Testis (tissue), 3 donors: ENCODE data around the gene GPR152. TPM values are rescaled to one million over a fixed set of nuclear protein-coding genes. Genes with fewer than 3 reads are reported as not detected.

Experiments
- DNase-seq: peaks from one replicate; pipeline ENCODE4 v3.0.0-alpha.2; 2019
- H3K27ac ChIP-seq, 2 donors: fragments of 200-600 bp; sonication (generic); one replicate each; pipeline ENCODE4 v1.5.1; 2019
- H3K27me3 ChIP-seq: fragments of 200-600 bp; sonication (generic); one replicate; pipeline ENCODE4 v1.5.1; 2019
- H3K36me3 ChIP-seq: fragments of 200-600 bp; sonication (generic); one replicate; pipeline ENCODE4 v1.5.1; 2017; ENCODE audit warnings: low read depth; ENCODE audit errors: missing control alignments
- H3K4me1 ChIP-seq: fragments of 200-600 bp; sonication (generic); one replicate; pipeline ENCODE4 v1.5.1; 2019
- H3K4me3 ChIP-seq, 2 donors: fragments of 200-600 bp; sonication (generic); one replicate each; pipeline ENCODE4 v1.5.1; 2017 to 2019
- H3K9me3 ChIP-seq: fragments of 200-600 bp; sonication (generic); one replicate; pipeline ENCODE4 v1.5.1; 2017
- POLR2A ChIP-seq: fragments of 450-650 bp; IDR thresholded peaks from one replicate; pipeline ENCODE4 v1.6.1; 2017; ENCODE audit warnings: antibody characterized with exemption, mild to moderate bottlenecking, moderate library complexity
- WGBS, 2 donors: methylation state at CpG; one replicate each; pipeline ENCODE4 v1.1.5; 2018; 5-methylcytosine and 5-hydroxymethylcytosine counted together
- intact Hi-C: fragments of 100-400 bp; cut with DNase I; formaldehyde crosslinking; loops from one replicate; pipeline ENCODE4 v1.15.1; 2023; ENCODE audit warnings: low total_unique reads
- polyA plus RNA-seq: library from polyadenylated mRNA; stranded (reverse); fragments of 350-450 nt; fragmentation: Illumina TruSeq; extraction: RNeasy Lipid Tissue Mini Kit (QIAGEN cat#74804); gene quantifications from one replicate; pipeline ENCODE4 v1.2.3, GENCODE V29; 2014; ENCODE audit warnings: low read depth, low replicate concordance; ENCODE audit not compliant: insufficient read depth
- total RNA-seq, 2 donors: library from RNA; depleted of rRNA; stranded (reverse); fragments of >200 nt; gene quantifications; one replicate each; pipeline ENCODE4 v1.2.3, GENCODE V29; 2016
- TF ChIP-seq, protein P1 (sequence below), 3 experiments: fragments of 450-650 bp in 2 of 3; fragments of 200-600 bp in 1 of 3; sonication (generic) in 1 of 3; IDR thresholded peaks; one replicate each; pipeline ENCODE4 v1.5.1; 2016 to 2019; ENCODE audit warnings: antibody characterized with exemption in 3 of 3, mild to moderate bottlenecking in 2 of 3, moderate library complexity in 1 of 3

The GPR152 gene
- total and polyA plus RNA-seq, 3 donors from 2014 or later, result not detected

DNA sequence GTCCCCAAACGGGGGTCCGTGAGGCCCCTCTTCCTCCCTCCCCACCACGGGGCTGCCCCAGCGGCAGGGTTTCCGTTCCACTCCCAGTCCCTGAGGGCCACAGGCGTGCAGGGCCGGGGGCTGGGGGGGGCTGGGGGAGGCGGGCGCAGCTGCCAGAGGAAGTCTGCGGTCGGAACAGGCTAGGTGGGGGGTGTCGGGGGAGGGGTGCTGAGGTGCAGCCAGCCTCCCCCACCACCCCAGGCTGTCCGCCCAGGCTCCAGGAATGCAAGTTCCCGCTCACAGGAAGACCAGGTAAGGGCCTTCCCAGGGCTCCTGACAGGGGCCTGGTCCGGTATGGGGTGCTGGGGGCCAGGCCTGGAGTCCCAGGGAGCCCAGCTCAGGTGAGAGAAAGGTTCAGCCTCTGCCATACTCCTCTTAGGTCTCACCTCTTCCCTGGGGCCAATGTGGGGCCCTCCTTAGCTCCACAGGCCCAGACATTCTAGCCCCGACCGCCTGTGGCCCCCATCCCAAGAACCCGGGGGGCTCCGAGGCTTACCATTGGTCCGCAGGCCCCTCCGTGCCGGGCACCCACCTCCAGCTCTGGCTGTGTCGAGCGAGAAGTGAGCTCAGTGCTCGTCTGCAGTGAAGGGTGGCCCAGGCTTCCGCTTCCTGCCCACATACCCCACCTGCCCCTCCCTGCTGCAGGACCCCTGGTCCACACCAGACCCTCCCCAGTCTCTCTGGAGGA is 15.3 kb downstream of the GPR152 start, which contains the start of gene PTPRCAP:
TSS of gene PTPRCAP (minus strand) at position 601 of the 727 bp plus-strand sequence. CDS start at position 538, 63 bp downstream.
- Histone ChIP-seq H3K27me3 (no peaks in the 10 kb centered on the region), H3K36me3 (no peaks in the 10 kb centered on the region), H3K4me1 (peaks cover 1% of the 10 kb centered on the region), H3K27ac (no peak within 1 kb of the TSS), H3K9me3 (no peaks in the 10 kb centered on the region), H3K4me3 (no peak within 1 kb of the TSS)
- TF ChIP-seq, protein P1, sequence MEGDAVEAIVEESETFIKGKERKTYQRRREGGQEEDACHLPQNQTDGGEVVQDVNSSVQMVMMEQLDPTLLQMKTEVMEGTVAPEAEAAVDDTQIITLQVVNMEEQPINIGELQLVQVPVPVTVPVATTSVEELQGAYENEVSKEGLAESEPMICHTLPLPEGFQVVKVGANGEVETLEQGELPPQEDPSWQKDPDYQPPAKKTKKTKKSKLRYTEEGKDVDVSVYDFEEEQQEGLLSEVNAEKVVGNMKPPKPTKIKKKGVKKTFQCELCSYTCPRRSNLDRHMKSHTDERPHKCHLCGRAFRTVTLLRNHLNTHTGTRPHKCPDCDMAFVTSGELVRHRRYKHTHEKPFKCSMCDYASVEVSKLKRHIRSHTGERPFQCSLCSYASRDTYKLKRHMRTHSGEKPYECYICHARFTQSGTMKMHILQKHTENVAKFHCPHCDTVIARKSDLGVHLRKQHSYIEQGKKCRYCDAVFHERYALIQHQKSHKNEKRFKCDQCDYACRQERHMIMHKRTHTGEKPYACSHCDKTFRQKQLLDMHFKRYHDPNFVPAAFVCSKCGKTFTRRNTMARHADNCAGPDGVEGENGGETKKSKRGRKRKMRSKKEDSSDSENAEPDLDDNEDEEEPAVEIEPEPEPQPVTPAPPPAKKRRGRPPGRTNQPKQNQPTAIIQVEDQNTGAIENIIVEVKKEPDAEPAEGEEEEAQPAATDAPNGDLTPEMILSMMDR (IDR thresholded peaks at IDR 0.05), result no peak
- TF ChIP-seq POLR2A, result no peak
- 72 to 78% methylated on average over 5 to 26 of the region's 26 CpGs for WGBS, 2 donors
- intact Hi-C loops, result no loop called here
- DNase-seq, result no peak

DNA sequence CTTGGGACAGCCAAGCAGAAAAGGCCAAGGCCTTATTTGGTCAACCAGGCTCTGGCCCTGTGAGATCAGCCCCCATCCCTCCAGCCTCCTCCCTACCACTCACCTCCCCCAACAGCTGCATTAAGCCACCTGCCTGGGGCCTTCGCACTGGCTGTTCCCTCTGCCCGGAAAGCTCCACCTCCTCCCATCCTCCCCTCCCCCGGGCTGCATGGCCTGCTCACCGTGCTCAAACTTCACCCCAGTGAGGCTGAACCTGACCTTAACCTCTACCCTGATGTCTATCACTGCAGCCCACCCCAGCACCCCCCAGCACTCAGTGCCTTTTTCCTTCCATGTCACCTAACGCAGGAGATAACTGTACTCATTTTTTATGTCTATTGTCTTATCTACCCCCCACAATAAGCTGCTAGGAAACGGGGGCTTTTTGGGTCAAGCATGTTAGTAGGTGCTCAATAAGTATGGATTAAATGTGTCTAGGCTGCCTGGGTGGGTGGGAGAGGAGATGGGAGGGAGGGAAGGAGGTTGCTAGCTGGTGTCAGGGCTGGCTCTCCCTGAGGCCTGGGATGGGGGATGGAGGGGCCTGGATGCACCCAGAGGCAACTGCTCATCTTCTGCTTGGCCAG is 16.0 kb downstream of the GPR152 start:
- H3K27ac ChIP-seq, result no peak overlapping the region
- TF ChIP-seq POLR2A, result no peak
- TF ChIP-seq, protein P1 (IDR thresholded peaks at IDR 0.05), result no peak
- H3K36me3 ChIP-seq, result no peaks in the 10 kb centered on the region
- DNase-seq, result no peak
- WGBS, 2 donors, result 64 to 65% methylated on average over 6 of the region's 6 CpGs
- intact Hi-C loops, result no loop called here
- H3K27me3 ChIP-seq, result no peaks in the 10 kb centered on the region
- H3K4me3 ChIP-seq, result no peak overlapping the region
- no peaks in the 10 kb centered on the region for H3K4me1 ChIP-seq
- H3K9me3 ChIP-seq, result no peaks in the 10 kb centered on the region

DNA sequence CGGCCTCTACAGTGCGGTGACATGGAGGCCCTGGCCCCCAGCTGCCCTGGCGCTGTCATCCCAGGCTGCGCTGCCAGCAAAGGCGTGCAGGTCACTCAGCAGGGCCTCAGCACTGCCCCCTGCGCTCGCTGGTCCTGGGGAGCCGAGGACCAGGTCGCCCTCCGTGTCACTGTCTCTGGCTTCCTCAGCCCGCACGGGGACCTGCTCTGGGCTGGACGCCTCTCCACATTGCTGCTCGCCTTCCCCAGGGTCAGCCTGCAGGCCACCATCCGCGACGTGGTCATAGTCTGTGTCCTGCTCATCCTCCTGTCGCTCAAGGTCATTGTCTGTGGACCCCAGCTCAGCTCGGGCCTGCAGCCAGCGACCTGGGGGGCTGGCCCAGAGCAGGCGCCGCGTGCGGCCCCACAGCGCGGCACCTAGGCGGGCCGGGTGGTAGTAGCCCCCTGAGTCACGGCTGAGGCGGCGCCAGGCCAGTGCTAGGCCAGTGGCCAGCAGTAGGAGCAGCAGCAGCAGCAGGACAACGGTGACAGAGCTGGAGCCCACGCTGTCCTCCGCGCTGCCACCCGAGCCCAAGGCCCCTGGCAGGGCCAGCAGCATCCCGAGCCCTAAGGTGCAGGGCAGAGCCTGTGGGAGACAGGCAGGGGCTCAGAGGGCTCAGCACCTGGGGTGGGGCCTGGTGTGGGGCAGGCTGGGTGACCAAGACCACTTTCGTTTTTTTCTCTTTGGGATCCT is 16.6 kb downstream of the GPR152 start:
- TF ChIP-seq, protein P1 (IDR thresholded peaks at IDR 0.05), result no peak
- no peak for TF ChIP-seq POLR2A
- Histone ChIP-seq H3K36me3 (no peaks in the 10 kb centered on the region), H3K4me1 (no peaks in the 10 kb centered on the region)

DNA sequence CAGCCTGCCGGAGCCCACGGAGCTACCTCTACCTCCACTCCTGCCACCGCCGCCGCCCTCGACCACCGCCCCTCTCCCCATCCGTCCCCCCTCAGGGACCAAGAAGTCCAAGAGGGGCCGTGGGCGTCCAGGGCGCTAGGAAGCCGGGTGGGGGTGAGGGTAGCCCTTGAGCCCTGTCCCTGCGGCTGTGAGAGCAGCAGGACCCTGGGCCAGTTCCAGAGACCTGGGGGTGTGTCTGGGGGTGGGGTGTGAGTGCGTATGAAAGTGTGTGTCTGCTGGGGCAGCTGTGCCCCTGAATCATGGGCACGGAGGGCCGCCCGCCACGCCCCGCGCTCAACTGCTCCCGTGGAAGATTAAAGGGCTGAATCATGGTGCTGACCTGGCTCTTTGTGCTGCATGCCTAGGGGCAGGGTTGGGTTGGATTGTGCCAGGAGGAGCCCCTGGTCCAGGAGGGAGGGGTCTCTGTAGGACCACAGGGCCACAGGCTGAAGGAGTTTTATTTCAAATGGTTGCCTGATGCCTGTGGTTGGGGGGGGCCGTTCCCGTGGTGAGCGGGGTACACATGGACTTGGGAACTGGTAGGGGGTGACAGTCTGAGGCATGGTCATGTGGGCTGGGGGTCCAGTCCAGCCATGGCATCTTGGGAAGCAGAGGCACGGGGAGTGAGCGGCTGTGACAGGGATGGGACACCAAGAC is 17.4 kb downstream of the GPR152 start:
- Histone ChIP-seq H3K36me3 (no peaks in the 10 kb centered on the region), H3K27me3 (no peaks in the 10 kb centered on the region), H3K4me3 (no peak overlapping the region), H3K9me3 (no peaks in the 10 kb centered on the region), H3K27ac (no peak overlapping the region), H3K4me1 (no peaks in the 10 kb centered on the region)
- intact Hi-C loops, result no loop called here
- DNase-seq, result no peak
- TF ChIP-seq POLR2A, result no peak
- TF ChIP-seq, protein P1 (IDR thresholded peaks at IDR 0.05), result no peak
- 77 to 82% methylated on average over 6 to 26 of the region's 26 CpGs for WGBS, 2 donors

More for the DNA sequence above, 16.6 kb downstream of the GPR152 start:
- H3K9me3 ChIP-seq, result no peaks in the 10 kb centered on the region
- no peaks in the 10 kb centered on the region for H3K27me3 ChIP-seq
- 89 to 93% methylated on average over 11 to 38 of the region's 38 CpGs for WGBS, 2 donors
- H3K4me3 ChIP-seq, result no peak overlapping the region
- intact Hi-C loops, result no loop called here
- H3K27ac ChIP-seq, result no peak overlapping the region
- no peak for DNase-seq
